GM20431 (cell line): ENCODE results near the gene KRT9.

ENCODE experiments used
- in situ Hi-C: fragments of 300-500 bp; cut with MseI, MboI; formaldehyde crosslinking; loops from one replicate; pipeline ENCODE4 v1.15.0; 2020; ENCODE audit warnings: low sequenced_read_pairs; ENCODE audit not compliant: unreplicated experiment

Gene KRT9

GRCh38 chr17:41516147-41516829 is 55.6 kb downstream of the KRT9 start:
- in situ Hi-C loops, result no loop called here
